NCI-H748 (cell line): Measurements from ENCODE around the gene WDR1.

Experiments used
- DNase-seq: peaks from one replicate; lab custom pipeline; 2025; ENCODE audit not compliant: unreplicated experiment; lab: John Stamatoyannopoulos, UW

The WDR1 gene

GRCh38 chr4:10074076-10074766 lies 42.4 kb downstream of the WDR1 start:
- no peak for DNase-seq

GRCh38 chr4:10072420-10073017 lies 44.1 kb downstream of the WDR1 start:
- no peak for DNase-seq

GRCh38 chr4:10069075-10069642 lies 47.4 kb downstream of the WDR1 start:
- DNase-seq, result no peak

GRCh38 chr4:10066670-10067651 lies 49.6 kb downstream of the WDR1 start:
- DNase-seq, result no peak

- DNase-seq, result no peak
Observed at GRCh38 chr4:10066206-10066605, 50.4 kb downstream of the WDR1 start.

GRCh38 chr4:10063544-10064300 lies 52.9 kb downstream of the WDR1 start:
- DNase-seq, result peak; percentile 52

- DNase-seq, result no peak
Observed at GRCh38 chr4:10061650-10062415, 54.8 kb downstream of the WDR1 start.

- DNase-seq, result no peak
Observed at GRCh38 chr4:10058371-10058770, 58.2 kb downstream of the WDR1 start.

- DNase-seq, result no peak
Observed at GRCh38 chr4:10057023-10057395, 59.6 kb downstream of the WDR1 start.

- DNase-seq, result no peak
Observed at GRCh38 chr4:10056334-10057022, 60.1 kb downstream of the WDR1 start.

GRCh38 chr4:10055871-10056270 lies 60.7 kb downstream of the WDR1 start:
- DNase-seq, result no peak

GRCh38 chr4:10054571-10055041 lies 62.0 kb downstream of the WDR1 start:
- no peak for DNase-seq

- no peak for DNase-seq
Observed at GRCh38 chr4:10053635-10054453, 62.8 kb downstream of the WDR1 start.

- no peak for DNase-seq
Observed at GRCh38 chr4:10051517-10052135, 65.0 kb downstream of the WDR1 start.

- DNase-seq, result no peak
Observed at GRCh38 chr4:10050721-10051120, 65.9 kb downstream of the WDR1 start.

- DNase-seq, result peak; percentile 7
Observed at GRCh38 chr4:10050261-10050661, 66.3 kb downstream of the WDR1 start.

- peak; percentile 23 for DNase-seq
Observed at GRCh38 chr4:10048941-10049697, 67.5 kb downstream of the WDR1 start.
